ENCODE results near the gene DDHD1.
"Not testable (repeated sequence)": the region's sequence is repeated elsewhere in the genome, so short reads cannot be mapped to it uniquely, and the experiment has no call there.

DNA sequence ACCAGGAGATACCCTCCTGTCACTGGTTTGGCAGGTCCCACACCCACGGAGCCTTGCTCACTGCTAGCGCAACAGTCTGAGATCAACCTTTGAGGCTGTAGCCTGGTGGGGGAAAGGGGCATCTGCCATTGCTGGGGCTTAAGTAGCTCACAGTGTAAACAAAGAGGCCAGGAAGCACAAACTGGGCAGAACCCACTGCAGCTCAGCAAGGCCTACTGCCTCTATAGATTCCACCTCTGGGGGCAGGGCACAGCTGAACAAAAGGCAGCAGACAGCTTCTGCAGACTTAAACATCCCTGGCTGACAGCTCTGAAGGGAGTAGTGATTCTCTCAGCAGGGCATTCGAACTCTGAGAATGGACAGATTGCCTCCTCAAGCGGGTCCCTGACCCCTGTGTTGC lies 35.6 kb downstream of the DDHD1 start:
- TF ChIP-seq EZH2 (IDR thresholded peaks at IDR 0.05; ENCODE audit: insufficient read depth, poor library complexity, severe bottlenecking); EZH2phosphoT487 (IDR thresholded peaks at IDR 0.05; ENCODE audit: insufficient read depth, low read depth): not testable (repeated sequence)

Data from GM23248 (cell line).